Colonic mucosa (tissue), 4 donors: ENCODE results near the gene IL1F10. TPM values are rescaled to one million over a fixed set of nuclear protein-coding genes. Genes with fewer than 3 reads are reported as not detected.
A peak's percentile ranks its signal among the peaks of the same experiment; 100 is the strongest.

Source experiments
- DNase-seq: peaks from one replicate; pipeline ENCODE4 v3.0.0-alpha.2; 2020
- H3K27ac ChIP-seq: fragments of 200-600 bp; one replicate; pipeline ENCODE4 v1.8.0; 2021
- H3K27me3 ChIP-seq: fragments of 200-600 bp; one replicate; pipeline ENCODE4 v1.8.0; 2021
- H3K36me3 ChIP-seq: fragments of 200-600 bp; one replicate; pipeline ENCODE4 v1.8.0; 2021
- H3K4me1 ChIP-seq: fragments of 200-600 bp; one replicate; pipeline ENCODE4 v1.8.0; 2021; ENCODE audit warnings: mild to moderate bottlenecking
- H3K4me3 ChIP-seq: fragments of 200-600 bp; one replicate; pipeline ENCODE4 v1.8.0; 2021
- H3K9ac ChIP-seq, 2 donors: one replicate each; pipeline ENCODE4 v1.7.0; 2013; ENCODE audit warnings: control low read depth in 2 of 2, low read depth in 2 of 2, low read length in 2 of 2
- H3K9me3 ChIP-seq: fragments of 200-600 bp; one replicate; pipeline ENCODE4 v1.8.0; 2021
- intact Hi-C: fragments of 100-400 bp; cut with DNase I; formaldehyde crosslinking; loops from one replicate; pipeline ENCODE4 v1.14.1; 2022
- total RNA-seq, 2 donors: library from RNA; stranded (reverse); fragmentation: NEBNext Ultra II Directional in 1 of 2; extraction: Animal tissue kit (Norgen Biotek cat#: 25700) in 1 of 2; gene quantifications; one replicate each; pipeline ENCODE4 v1.2.1, GENCODE V29; 2021
- TF ChIP-seq, protein P1 (sequence below): fragments of 200-600 bp; IDR thresholded peaks from one replicate; pipeline ENCODE4 v1.8.0; 2022; ENCODE audit warnings: antibody characterized with exemption, mild to moderate bottlenecking
- donor health status: healthy.
- donor health status: DM: no; HTN: no; CAD: no.
- donor health status: DM: no; HTN: no; CAD: no.

The IL1F10 gene
- total RNA-seq, 2 donors from 2014 or later = not detected

DNA sequence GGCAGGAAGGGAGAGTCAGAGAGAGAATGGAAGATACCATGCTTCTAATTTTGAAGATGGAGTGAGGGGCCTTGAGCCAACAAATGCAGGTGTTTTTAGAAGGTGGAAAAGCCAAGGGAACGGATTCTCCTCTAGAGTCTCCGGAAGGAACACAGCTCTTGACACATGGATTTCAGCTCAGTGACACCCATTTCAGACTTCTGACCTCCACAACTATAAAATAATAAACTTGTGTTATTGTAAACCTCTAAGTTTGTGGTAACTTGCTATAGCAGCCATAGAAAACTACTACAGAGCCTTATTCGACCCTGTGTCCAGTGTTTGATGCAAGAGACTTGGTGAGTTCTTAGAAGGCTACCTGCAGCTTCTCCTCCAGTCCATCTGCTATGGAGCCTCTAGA is 7.8 kb downstream of the IL1F10 start:
- Histone ChIP-seq H3K4me3 (no peak overlapping the region), H3K27ac (no peak overlapping the region), H3K27me3 (no peaks in the 10 kb centered on the region), H3K9me3 (no peaks in the 10 kb centered on the region), H3K4me1 (no peaks in the 10 kb centered on the region), H3K9ac (no peak overlapping the region), H3K36me3 (no peaks in the 10 kb centered on the region)
- intact Hi-C loops = no loop called here
- no peak for DNase-seq
- TF ChIP-seq, protein P1, sequence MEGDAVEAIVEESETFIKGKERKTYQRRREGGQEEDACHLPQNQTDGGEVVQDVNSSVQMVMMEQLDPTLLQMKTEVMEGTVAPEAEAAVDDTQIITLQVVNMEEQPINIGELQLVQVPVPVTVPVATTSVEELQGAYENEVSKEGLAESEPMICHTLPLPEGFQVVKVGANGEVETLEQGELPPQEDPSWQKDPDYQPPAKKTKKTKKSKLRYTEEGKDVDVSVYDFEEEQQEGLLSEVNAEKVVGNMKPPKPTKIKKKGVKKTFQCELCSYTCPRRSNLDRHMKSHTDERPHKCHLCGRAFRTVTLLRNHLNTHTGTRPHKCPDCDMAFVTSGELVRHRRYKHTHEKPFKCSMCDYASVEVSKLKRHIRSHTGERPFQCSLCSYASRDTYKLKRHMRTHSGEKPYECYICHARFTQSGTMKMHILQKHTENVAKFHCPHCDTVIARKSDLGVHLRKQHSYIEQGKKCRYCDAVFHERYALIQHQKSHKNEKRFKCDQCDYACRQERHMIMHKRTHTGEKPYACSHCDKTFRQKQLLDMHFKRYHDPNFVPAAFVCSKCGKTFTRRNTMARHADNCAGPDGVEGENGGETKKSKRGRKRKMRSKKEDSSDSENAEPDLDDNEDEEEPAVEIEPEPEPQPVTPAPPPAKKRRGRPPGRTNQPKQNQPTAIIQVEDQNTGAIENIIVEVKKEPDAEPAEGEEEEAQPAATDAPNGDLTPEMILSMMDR = no peak

DNA sequence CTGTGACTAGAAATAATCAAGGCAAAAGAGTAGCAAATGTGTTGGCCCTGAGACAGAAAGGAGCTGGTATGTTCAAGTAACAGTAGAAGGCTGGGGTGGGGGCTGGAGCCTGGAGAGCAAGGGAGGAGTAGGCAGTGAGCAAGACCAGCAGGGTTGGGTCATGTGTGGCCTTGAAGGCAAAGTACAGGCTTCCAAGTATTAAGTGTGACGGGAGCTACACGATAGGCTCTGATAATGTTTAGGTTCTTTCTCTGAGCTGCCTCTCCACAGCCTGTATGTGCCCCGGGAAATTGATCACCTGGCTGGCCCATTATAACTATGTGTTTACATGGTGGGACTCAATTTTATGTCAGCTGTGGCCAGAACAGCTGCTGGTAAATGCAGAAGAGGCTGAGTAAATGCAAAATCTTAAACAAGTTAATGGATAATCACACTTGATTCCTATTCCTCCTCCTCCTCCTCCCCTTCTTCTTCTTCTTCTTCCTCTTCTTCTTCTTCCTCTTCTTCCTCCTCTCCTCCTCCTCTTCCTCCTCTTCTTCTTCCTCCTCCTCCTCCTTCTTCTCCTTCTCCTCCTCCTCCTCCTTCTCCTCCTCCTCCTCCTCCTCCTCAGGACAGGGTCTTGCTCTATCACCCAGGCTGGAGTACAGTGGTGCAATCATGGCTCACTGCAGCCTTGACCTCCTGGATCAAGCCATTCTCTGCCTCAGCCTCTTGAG is 9.3 kb downstream of the IL1F10 start:
- Histone ChIP-seq H3K9ac (no peak overlapping the region), H3K4me1 (no peaks in the 10 kb centered on the region), H3K9me3 (no peaks in the 10 kb centered on the region), H3K27ac (no peak overlapping the region), H3K36me3 (no peaks in the 10 kb centered on the region), H3K4me3 (no peak overlapping the region), H3K27me3 (no peaks in the 10 kb centered on the region)
- intact Hi-C loops = no loop called here
- TF ChIP-seq, protein P1 = no peak
- DNase-seq = no peak

DNA sequence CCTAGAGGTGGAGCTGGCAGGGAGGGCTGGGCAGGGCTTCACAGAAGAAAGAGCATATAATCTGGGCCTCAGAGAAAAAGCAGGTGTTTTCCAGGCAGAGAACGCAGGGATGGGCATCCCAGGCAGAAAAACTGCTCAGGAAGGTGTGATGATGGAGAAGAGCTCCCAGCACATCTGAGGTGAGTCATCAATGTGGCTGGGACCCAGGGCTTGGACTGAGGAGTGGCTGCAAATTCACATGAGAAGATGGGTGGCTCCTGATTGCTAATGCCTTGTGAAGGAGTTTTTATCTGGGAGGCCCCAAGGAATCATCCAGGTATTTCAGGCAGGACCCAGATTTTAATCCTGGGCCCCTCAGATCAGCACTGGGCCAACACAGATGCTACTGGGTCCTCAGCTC is 10.2 kb downstream of the IL1F10 start:
- H3K27me3 ChIP-seq = no peaks in the 10 kb centered on the region
- peak overlapping the region; percentile 24 for H3K27ac ChIP-seq
- DNase-seq = no peak
- H3K9ac ChIP-seq = no peak overlapping the region
- no peaks in the 10 kb centered on the region for H3K36me3 ChIP-seq
- H3K9me3 ChIP-seq = no peaks in the 10 kb centered on the region
- intact Hi-C loops = no loop called here
- TF ChIP-seq, protein P1 = no peak
- no peak overlapping the region for H3K4me3 ChIP-seq
- H3K4me1 ChIP-seq = no peaks in the 10 kb centered on the region

DNA sequence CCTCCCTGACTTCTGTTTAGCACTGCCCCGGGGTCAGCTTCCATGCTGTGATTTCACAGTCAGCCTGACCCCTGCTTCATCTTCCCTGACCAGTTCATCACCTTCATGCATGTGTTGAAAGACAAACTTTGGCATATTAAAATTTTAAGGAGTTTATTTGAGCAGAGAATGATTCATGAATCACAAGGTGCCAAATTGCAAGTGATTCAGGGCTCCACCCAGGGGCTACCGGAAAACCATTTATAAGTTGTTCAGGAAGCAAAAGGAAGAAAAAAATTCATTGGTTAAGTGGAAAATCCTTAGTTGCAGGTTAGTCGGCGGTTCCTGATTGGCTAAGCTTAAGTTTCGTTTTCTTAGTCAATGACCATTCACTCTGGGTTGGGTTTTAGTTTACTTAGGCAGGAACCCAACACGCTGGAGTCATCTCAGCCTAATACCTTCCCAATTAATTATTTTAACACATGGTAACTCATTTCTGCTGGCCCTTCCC is 10.6 kb downstream of the IL1F10 start:
- Histone ChIP-seq H3K4me1 (no peaks in the 10 kb centered on the region), H3K27me3 (no peaks in the 10 kb centered on the region), H3K4me3 (no peak overlapping the region), H3K9ac (no peak overlapping the region), H3K36me3 (no peaks in the 10 kb centered on the region), H3K9me3 (no peaks in the 10 kb centered on the region), H3K27ac (peak overlapping the region; percentile 24)
- peak; percentile 26 for DNase-seq
- TF ChIP-seq, protein P1 = no peak
- intact Hi-C loops = no loop called here

DNA sequence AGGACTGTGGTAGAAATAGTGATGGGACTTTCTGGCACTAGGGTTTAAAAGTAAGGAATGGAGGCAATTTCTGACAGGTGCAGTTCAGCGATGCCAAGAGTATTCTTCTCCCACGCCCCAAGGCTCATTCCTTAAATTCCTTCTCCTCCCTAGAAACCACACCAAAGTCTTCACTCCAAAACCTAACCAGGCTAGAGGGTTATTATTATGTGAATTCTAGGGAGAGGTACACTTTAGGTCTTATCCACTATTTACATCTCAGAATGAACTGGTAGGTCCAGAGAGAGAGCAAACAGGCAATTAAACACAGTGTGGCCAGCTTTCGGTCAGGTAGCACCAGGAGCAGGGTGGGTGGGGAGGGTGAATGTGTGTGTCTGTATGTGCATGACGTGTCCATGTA is 11.4 kb downstream of the IL1F10 start:
- Histone ChIP-seq H3K27me3 (no peaks in the 10 kb centered on the region), H3K4me3 (no peak overlapping the region), H3K27ac (no peak overlapping the region), H3K9ac (no peak overlapping the region), H3K9me3 (no peaks in the 10 kb centered on the region), H3K4me1 (no peaks in the 10 kb centered on the region), H3K36me3 (no peaks in the 10 kb centered on the region)
- DNase-seq = no peak
- intact Hi-C loops = no loop called here
- TF ChIP-seq, protein P1 = no peak
